GM10266 (cell line): ENCODE data around the gene SPATA24.
"Not testable (repeated sequence)": the region's sequence is repeated elsewhere in the genome, so short reads cannot be mapped to it uniquely, and the experiment has no call there.

ENCODE experiments used
- DNase-seq: peaks from one replicate; pipeline ENCODE4 v3.0.0; 2012; ENCODE audit errors: extremely low spot score
- TF ChIP-seq, protein P1 (sequence below): IDR thresholded peaks from 2 replicates; pipeline ENCODE4 v1.5.1; 2012; ENCODE audit warnings: mild to moderate bottlenecking, low read depth; ENCODE audit not compliant: control insufficient read depth, insufficient read depth; ENCODE audit errors: missing control alignments

SPATA24 gene

GRCh38 chr5:139363937-139364336 is 40.0 kb downstream of the SPATA24 start:
- TF ChIP-seq, protein P1, sequence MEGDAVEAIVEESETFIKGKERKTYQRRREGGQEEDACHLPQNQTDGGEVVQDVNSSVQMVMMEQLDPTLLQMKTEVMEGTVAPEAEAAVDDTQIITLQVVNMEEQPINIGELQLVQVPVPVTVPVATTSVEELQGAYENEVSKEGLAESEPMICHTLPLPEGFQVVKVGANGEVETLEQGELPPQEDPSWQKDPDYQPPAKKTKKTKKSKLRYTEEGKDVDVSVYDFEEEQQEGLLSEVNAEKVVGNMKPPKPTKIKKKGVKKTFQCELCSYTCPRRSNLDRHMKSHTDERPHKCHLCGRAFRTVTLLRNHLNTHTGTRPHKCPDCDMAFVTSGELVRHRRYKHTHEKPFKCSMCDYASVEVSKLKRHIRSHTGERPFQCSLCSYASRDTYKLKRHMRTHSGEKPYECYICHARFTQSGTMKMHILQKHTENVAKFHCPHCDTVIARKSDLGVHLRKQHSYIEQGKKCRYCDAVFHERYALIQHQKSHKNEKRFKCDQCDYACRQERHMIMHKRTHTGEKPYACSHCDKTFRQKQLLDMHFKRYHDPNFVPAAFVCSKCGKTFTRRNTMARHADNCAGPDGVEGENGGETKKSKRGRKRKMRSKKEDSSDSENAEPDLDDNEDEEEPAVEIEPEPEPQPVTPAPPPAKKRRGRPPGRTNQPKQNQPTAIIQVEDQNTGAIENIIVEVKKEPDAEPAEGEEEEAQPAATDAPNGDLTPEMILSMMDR = no peak
- DNase-seq = no peak

- TF ChIP-seq, protein P1 = no peak
- DNase-seq = no peak
These were observed 42.0 kb downstream of the SPATA24 start for GRCh38 chr5:139361835-139362429.

- TF ChIP-seq, protein P1 = no peak
- DNase-seq = no peak
These were observed 43.5 kb downstream of the SPATA24 start for GRCh38 chr5:139360384-139360783.

DNA sequence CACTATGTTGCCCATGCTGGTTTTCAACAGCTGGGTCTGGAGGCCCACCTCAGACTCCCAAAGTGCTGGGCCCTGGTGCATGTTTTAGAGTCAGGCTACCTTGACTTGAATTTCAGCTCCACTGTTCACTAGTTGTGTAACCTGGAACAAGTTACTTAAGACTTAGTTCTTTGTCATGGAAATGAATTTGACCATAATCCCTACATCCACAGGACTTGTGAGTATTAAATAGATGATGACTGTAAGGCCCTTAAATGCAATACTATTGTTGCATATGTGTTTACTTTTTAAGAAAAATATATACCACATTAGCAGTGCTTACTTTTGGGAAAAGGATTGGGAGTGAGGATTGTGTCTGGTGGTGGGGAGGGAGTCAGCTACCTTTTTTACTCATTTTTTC is 45.8 kb downstream of the SPATA24 start:
- TF ChIP-seq, protein P1 = no peak
- no peak for DNase-seq

DNA sequence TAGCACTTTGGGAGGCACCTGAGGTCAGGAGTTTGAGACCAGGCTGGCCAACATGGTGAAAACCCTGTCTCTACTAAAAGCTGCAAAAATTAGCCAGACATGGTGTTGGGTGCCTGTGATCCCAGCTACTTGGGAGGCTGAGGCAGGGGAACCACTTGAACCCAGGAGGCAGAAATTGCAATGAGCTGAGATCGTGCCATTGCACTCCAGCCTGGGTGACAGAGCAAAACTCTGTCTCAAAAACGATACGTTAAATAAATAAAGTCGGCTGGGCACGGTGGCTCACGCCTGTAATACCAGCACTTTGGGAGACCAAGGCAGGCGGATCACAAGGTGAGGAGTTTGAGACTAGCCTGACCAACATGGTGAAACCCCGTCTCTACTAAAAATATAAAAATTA is 48.0 kb downstream of the SPATA24 start:
- not testable (repeated sequence) for DNase-seq

DNA sequence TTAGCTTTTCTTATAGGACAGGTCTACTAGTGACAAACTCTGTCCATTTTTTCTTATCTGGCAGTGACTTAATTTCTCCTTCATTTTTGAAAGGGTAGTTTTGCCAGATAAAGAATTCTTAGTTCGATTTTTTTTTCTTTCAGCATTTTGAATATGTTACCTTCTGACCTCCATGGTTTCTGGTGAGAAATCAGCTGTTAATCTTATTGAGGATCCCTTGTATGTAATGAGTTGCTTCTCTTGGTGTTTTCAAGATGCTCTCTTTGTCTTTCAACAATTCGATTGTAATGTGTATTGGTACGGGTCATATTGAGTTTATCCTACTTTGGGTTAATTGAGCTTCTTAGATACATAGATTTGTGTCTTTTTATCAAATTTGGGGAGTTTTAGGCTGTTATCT is 49.7 kb downstream of the SPATA24 start:
- DNase-seq = no peak
- TF ChIP-seq, protein P1 = no peak

GRCh38 chr5:139347863-139348262 is 56.0 kb downstream of the SPATA24 start:
- not testable (repeated sequence) for DNase-seq
